Lower lobe of right lung (tissue), 2 donors: ENCODE results near the gene SYT1. TPM values are rescaled to one million over a fixed set of nuclear protein-coding genes. Genes with fewer than 3 reads are reported as not detected.

Experiments
- ATAC-seq, 2 donors: fragments of 200-7000 bp; cut with Tn5 transposase; one replicate each; pipeline ENCODE4 v1.9.1; 2020 to 2022; ENCODE audit warnings: mild to moderate bottlenecking in 2 of 2, moderate library complexity in 2 of 2
- DNase-seq: peaks from one replicate; pipeline ENCODE4 v3.0.0-alpha.2; 2020
- H3K27ac ChIP-seq: fragments of 200-600 bp; one replicate; pipeline ENCODE4 v1.8.0; 2022
- H3K27me3 ChIP-seq: fragments of 200-600 bp; one replicate; pipeline ENCODE4 v1.8.0; 2022; ENCODE audit warnings: low read depth
- H3K36me3 ChIP-seq: fragments of 200-600 bp; one replicate; pipeline ENCODE4 v1.8.0; 2022; ENCODE audit warnings: mild to moderate bottlenecking
- H3K4me1 ChIP-seq: fragments of 200-600 bp; one replicate; pipeline ENCODE4 v1.8.0; 2022
- H3K4me3 ChIP-seq: fragments of 200-600 bp; one replicate; pipeline ENCODE4 v1.8.0; 2022; ENCODE audit warnings: mild to moderate bottlenecking
- H3K9me3 ChIP-seq: fragments of 200-600 bp; one replicate; pipeline ENCODE4 v1.8.0; 2022
- intact Hi-C: fragments of 100-400 bp; cut with DNase I; formaldehyde crosslinking; loops from one replicate; pipeline ENCODE4 v1.11.0; 2022
- total RNA-seq: library from RNA; stranded (reverse); fragmentation: NEBNext Ultra II Directional; extraction: Animal tissue kit (Norgen Biotek cat#: 25700); gene quantifications from one replicate; pipeline ENCODE4 v1.2.1, GENCODE V29; 2021
- TF ChIP-seq, protein P1 (sequence below): fragments of 200-600 bp; IDR thresholded peaks from one replicate; pipeline ENCODE4 v1.8.0; 2022; ENCODE audit warnings: antibody characterized with exemption, mild to moderate bottlenecking
- donor health status: DM: no; HTN: yes; CAD: no; lungs with severe emphysema.

The SYT1 gene
- total RNA-seq, 1 donor from 2014 or later, result 0.95 TPM

DNA sequence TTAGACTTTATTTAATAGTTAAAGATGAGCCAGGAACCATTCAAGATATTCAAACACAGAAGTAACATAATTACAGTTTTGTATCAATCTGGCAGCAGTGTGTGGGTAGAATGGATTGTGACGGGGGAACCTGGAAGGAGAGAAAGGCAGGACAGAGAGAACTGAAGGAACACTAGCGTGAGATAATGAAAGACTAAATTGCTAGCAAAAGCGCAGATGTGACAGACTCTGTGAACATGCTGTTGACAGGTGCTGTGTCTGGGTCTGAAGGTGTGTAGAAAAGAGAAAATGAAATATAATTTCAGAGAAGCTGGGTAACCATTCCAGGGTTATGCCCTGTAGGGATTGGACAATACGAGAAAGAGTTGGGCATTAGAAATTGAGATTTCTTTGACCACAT, 372.3 kb downstream of the SYT1 start:
- no peak overlapping the region for H3K4me3 ChIP-seq
- intact Hi-C loops, result no loop called here
- no peak overlapping the region for H3K27ac ChIP-seq
- H3K27me3 ChIP-seq, result no peaks in the 10 kb centered on the region
- no peak for DNase-seq
- no peaks in the 10 kb centered on the region for H3K4me1 ChIP-seq
- TF ChIP-seq, protein P1, sequence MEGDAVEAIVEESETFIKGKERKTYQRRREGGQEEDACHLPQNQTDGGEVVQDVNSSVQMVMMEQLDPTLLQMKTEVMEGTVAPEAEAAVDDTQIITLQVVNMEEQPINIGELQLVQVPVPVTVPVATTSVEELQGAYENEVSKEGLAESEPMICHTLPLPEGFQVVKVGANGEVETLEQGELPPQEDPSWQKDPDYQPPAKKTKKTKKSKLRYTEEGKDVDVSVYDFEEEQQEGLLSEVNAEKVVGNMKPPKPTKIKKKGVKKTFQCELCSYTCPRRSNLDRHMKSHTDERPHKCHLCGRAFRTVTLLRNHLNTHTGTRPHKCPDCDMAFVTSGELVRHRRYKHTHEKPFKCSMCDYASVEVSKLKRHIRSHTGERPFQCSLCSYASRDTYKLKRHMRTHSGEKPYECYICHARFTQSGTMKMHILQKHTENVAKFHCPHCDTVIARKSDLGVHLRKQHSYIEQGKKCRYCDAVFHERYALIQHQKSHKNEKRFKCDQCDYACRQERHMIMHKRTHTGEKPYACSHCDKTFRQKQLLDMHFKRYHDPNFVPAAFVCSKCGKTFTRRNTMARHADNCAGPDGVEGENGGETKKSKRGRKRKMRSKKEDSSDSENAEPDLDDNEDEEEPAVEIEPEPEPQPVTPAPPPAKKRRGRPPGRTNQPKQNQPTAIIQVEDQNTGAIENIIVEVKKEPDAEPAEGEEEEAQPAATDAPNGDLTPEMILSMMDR, result no peak
- ATAC-seq, result no peak
- H3K9me3 ChIP-seq, result no peaks in the 10 kb centered on the region
- no peaks in the 10 kb centered on the region for H3K36me3 ChIP-seq

DNA sequence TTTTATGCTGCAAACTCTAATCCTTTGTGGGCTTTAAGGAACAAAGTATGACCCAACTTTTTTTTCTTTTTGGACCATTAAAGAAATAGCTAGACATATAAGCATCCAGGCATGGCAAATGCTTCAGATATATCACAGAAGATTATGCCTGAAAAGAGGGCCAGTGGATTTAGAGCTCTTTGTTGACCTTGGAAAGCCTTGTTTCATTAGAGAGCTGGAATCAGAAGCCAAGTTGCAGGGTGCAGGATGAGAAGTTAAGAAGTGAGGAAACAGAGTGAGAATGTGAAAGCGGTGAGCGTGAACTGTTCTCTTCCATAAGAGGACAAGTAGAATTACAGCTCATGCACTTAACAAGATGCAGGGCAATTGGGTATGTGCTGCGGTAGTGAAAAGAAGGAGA, 373.7 kb downstream of the SYT1 start:
- no peaks in the 10 kb centered on the region for H3K36me3 ChIP-seq
- H3K9me3 ChIP-seq, result no peaks in the 10 kb centered on the region
- no peak overlapping the region for H3K4me3 ChIP-seq
- intact Hi-C loops, result no loop called here
- DNase-seq (no peak), ATAC-seq (no peak)
- TF ChIP-seq, protein P1, result no peak
- no peaks in the 10 kb centered on the region for H3K27me3 ChIP-seq
- H3K4me1 ChIP-seq, result no peaks in the 10 kb centered on the region
- H3K27ac ChIP-seq, result no peak overlapping the region

DNA sequence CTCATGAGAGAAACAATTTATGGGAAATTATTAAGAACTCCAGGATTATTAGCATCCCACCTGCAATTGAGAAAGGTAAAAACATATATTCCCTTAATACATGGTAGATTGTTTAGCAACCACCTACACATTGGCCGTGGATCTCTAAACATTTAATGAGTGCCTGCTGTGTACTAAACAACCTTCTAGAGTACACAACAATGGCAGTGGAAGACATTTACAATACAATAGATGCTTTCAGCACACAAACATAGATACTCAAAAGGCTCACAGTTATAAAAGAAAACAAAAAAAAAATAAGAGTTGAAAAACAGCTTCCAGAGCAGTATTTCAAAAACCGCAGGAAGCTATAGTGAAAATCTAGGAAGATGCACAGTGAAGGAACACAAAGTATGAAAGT, 382.9 kb downstream of the SYT1 start:
- ATAC-seq, result no peak

DNA sequence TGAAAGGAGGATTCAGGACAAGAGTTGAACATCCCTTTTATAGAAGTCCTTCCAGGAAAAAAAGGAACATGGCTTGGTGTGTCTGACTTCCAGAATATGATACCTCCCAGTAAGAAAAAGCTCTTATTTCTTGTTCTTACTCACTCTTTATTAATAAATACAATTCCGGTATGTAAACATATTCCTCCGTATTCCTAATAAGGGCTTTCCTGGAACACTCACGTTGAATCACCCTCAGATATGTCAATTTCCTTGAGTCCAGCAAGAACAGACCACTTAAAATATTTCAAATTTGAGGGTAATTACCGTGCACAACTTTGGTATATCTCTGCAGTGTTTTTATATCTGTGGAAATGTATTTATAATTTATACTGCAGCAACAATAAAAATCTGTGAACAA, 385.6 kb downstream of the SYT1 start:
- no peak overlapping the region for H3K27ac ChIP-seq
- TF ChIP-seq, protein P1, result no peak
- H3K4me1 ChIP-seq, result no peaks in the 10 kb centered on the region
- intact Hi-C loops, result no loop called here
- H3K27me3 ChIP-seq, result no peaks in the 10 kb centered on the region
- H3K4me3 ChIP-seq, result no peak overlapping the region
- H3K36me3 ChIP-seq, result no peaks in the 10 kb centered on the region
- ATAC-seq (no peak), DNase-seq (no peak)
- no peaks in the 10 kb centered on the region for H3K9me3 ChIP-seq

More for the DNA sequence above, 382.9 kb downstream of the SYT1 start:
- Histone ChIP-seq H3K27me3 (no peaks in the 10 kb centered on the region), H3K4me3 (no peak overlapping the region), H3K9me3 (no peaks in the 10 kb centered on the region), H3K4me1 (no peaks in the 10 kb centered on the region), H3K27ac (no peak overlapping the region), H3K36me3 (no peaks in the 10 kb centered on the region)
- no peak for DNase-seq
- TF ChIP-seq, protein P1, result no peak
- intact Hi-C loops, result no loop called here

DNA sequence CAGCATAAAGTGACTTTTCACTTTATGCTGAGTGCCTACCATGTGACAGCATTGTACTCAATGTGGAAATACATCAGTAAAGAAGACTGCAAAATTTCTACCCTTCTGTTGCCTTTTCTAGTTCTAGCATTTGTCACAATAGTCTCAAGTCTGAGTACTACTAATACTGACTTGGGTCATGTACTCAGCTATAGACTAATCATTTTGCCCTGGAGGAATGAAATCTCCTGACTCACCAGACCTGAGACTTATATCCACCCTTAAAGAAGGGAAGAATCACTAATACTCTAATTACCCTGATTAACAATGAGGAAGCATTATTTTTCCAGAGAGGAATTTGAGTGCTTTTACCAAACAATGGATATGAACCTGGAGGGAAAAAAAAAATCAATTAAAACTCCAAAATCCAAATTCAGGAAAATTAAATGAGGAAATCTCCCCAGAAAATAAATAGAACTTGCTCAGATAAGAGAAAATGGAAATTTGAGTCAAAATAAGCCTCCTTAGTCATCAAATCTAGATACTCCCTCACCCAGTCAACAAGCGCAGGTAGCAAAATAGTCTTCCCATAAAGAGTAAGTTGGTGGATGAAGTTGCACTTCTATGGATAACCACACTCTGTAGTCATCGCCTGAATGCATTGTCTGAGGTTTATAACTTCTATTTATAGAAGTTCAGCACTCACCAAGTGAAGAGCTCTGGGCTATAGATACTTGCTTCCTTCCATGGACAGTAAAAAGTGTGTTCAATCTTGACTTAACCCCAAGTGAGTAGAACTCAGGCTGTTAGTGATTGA, 386.6 kb downstream of the SYT1 start:
- DNase-seq, result no peak
- H3K4me1 ChIP-seq, result no peaks in the 10 kb centered on the region
- TF ChIP-seq, protein P1, result no peak
- no peaks in the 10 kb centered on the region for H3K9me3 ChIP-seq
- H3K27me3 ChIP-seq, result no peaks in the 10 kb centered on the region
- no peaks in the 10 kb centered on the region for H3K36me3 ChIP-seq
- no peak for ATAC-seq
- intact Hi-C loops, result no loop called here
- no peak overlapping the region for H3K27ac ChIP-seq
- H3K4me3 ChIP-seq, result no peak overlapping the region
